ENCODE results near the gene MPPED1. TPM values are rescaled to one million over a fixed set of nuclear protein-coding genes. Genes with fewer than 3 reads are reported as not detected.

The MPPED1 gene
- total RNA-seq, 1 experiment from 2014 or later, result not detected

DNA sequence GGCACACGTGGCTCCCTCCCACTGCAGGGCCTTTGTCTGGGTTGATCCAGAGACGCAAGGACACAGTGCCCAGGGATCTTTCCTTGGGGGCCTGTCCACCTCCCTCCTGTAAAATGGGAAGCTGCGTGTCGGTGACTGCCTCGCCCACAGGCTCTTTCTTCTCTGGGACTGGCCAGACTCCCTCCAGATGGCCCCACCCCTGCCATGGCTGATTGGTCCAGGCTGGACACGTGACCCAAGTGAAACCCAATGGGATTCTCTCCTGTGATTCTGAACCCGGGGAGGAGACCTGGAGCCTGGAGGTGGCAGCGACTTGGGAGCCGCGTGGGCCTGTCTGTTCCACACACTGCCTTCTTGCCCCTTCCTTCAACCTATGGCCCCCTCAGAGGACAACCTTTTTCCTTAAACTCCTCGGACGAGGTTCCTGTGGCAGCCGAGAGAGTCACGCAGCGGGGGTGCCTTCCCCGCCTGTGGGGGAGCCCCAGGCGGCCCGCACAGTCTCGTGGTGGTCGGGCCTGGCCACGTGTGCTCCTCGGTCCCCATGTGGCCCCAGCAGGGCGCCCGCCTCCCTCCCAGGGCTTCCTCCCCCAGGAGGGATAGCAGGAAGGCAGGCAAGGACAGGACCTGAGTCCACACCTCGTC lies 12.4 kb upstream of the MPPED1 start:
- DNase-seq (ENCODE audit: unreplicated experiment), result no peak
- intact Hi-C loops (cut with micrococcal nuclease), result no loop called here
- POLR2A ChIA-PET, result interaction anchor here (0.6 kb wide), 1 partner anchor 305 kb away, joined by 3 read pairs; no protein-coding TSS in a partner anchor
- no peaks in the 10 kb centered on the region for H3K9me3 Mint-ChIP-seq (ENCODE audit: unreplicated experiment)
- no TSS peak for BruUV-seq (replicated peaks)
- TF ChIP-seq CTCF (IDR thresholded peaks at IDR 0.05; ENCODE audit: unreplicated experiment), result no peak
- H3K27ac Mint-ChIP-seq (ENCODE audit: low read depth, unreplicated experiment), result no peak overlapping the region
- peaks cover 5% of the 10 kb centered on the region for H3K4me1 Mint-ChIP-seq (ENCODE audit: insufficient read depth, unreplicated experiment)
- H3K27me3 Mint-ChIP-seq (ENCODE audit: insufficient read depth, unreplicated experiment), result peaks cover 78% of the 10 kb centered on the region
- no peaks in the 10 kb centered on the region for H3K36me3 Mint-ChIP-seq (ENCODE audit: insufficient read depth, unreplicated experiment)
- CTCF ChIA-PET, result interaction anchor here (0.9 kb wide), 1 partner anchor 9 kb away, joined by 3 read pairs; no protein-coding TSS in a partner anchor
- no peak overlapping the region for H3K4me3 Mint-ChIP-seq (ENCODE audit: unreplicated experiment)

GRCh38 chr22:43399980-43400358 lies 11.8 kb upstream of the MPPED1 start:
- BruUV-seq (replicated peaks), result no TSS peak
- POLR2A ChIA-PET, result no interaction called here
- intact Hi-C loops (cut with micrococcal nuclease), result no loop called here
- TF ChIP-seq CTCF (IDR thresholded peaks at IDR 0.05; ENCODE audit: unreplicated experiment), result no peak
- DNase-seq (ENCODE audit: unreplicated experiment), result no peak
- CTCF ChIA-PET, result interaction anchor here (0.9 kb wide), 1 partner anchor 9 kb away, joined by 3 read pairs; no protein-coding TSS in a partner anchor
- Mint-ChIP-seq H3K36me3 (ENCODE audit: insufficient read depth, unreplicated experiment) (no peaks in the 10 kb centered on the region), H3K9me3 (ENCODE audit: unreplicated experiment) (no peaks in the 10 kb centered on the region), H3K4me3 (ENCODE audit: unreplicated experiment) (no peak overlapping the region), H3K4me1 (ENCODE audit: insufficient read depth, unreplicated experiment) (peaks cover 10% of the 10 kb centered on the region), H3K27ac (ENCODE audit: low read depth, unreplicated experiment) (no peak overlapping the region), H3K27me3 (ENCODE audit: insufficient read depth, unreplicated experiment) (peaks cover 73% of the 10 kb centered on the region)

DNA sequence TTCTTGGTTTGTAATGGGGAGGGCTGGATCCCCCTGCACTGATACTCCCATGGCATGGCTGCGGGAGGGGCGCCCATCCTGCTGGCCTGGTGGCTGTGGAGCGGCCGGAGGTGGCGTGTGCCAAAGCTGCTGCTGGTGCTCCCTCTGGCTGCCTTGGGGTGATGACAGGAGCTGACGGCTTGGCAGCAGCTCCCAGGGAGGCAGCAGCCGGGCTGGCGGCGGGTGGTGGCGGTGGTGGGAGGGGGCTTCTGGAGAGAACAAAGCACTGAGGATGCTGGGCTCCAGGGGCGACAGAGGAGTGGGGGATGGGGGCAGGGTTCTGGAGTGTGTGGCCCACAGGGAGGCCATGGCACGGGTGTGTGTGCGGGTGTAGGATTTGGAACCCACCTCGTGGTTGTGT lies 11.4 kb upstream of the MPPED1 start:
- Mint-ChIP-seq H3K4me3 (ENCODE audit: unreplicated experiment) (no peak overlapping the region), H3K9me3 (ENCODE audit: unreplicated experiment) (no peaks in the 10 kb centered on the region), H3K36me3 (ENCODE audit: insufficient read depth, unreplicated experiment) (no peaks in the 10 kb centered on the region), H3K27ac (ENCODE audit: low read depth, unreplicated experiment) (no peak overlapping the region), H3K27me3 (ENCODE audit: insufficient read depth, unreplicated experiment) (peaks cover 69% of the 10 kb centered on the region), H3K4me1 (ENCODE audit: insufficient read depth, unreplicated experiment) (peaks cover 10% of the 10 kb centered on the region)
- BruUV-seq (replicated peaks), result no TSS peak
- no peak for TF ChIP-seq CTCF (IDR thresholded peaks at IDR 0.05; ENCODE audit: unreplicated experiment)
- intact Hi-C loops (cut with micrococcal nuclease), result no loop called here
- POLR2A ChIA-PET, result no interaction called here
- no peak for DNase-seq (ENCODE audit: unreplicated experiment)
- CTCF ChIA-PET, result interaction anchor here (0.9 kb wide), 1 partner anchor 10 kb away, joined by 3 read pairs; no protein-coding TSS in a partner anchor

DNA sequence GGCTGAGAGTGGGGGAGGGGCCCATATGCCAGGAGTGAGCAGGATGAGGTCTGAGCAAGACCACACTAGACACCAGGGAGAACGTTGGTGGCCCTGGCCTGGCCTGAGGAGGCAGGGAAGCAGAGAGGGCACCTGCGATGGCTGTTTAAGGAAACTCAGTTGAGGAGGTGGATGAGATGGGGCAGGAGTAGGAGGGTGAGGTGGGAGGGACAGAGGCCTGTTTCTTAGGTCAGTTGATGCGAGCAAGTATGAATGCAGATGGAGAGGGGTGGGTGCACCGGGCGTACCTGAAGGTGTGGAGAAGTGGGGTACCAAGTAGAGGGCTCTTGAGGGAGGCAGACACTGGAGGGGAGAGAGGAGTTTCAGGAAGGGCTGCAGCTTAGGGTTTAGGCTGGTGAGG lies 10.6 kb upstream of the MPPED1 start:
- DNase-seq (ENCODE audit: unreplicated experiment), result no peak
- peaks cover 10% of the 10 kb centered on the region for H3K4me1 Mint-ChIP-seq (ENCODE audit: insufficient read depth, unreplicated experiment)
- no peak overlapping the region for H3K4me3 Mint-ChIP-seq (ENCODE audit: unreplicated experiment)
- H3K27ac Mint-ChIP-seq (ENCODE audit: low read depth, unreplicated experiment), result no peak overlapping the region
- no peak for TF ChIP-seq CTCF (IDR thresholded peaks at IDR 0.05; ENCODE audit: unreplicated experiment)
- BruUV-seq (replicated peaks), result no TSS peak
- H3K27me3 Mint-ChIP-seq (ENCODE audit: insufficient read depth, unreplicated experiment), result peaks cover 67% of the 10 kb centered on the region
- ChIA-PET POLR2A (no interaction called here), CTCF (interaction anchor here (1.1 kb wide), 1 partner anchor 16 kb away, joined by 3 read pairs; no protein-coding TSS in a partner anchor)
- intact Hi-C loops (cut with micrococcal nuclease), result no loop called here
- H3K9me3 Mint-ChIP-seq (ENCODE audit: unreplicated experiment), result no peaks in the 10 kb centered on the region
- no peaks in the 10 kb centered on the region for H3K36me3 Mint-ChIP-seq (ENCODE audit: insufficient read depth, unreplicated experiment)

Data from MCF 10A (cell line).